Pancreas (tissue), 10 donors: ENCODE measurements around the gene IQGAP3. TPM values are rescaled to one million over a fixed set of nuclear protein-coding genes. Genes with fewer than 3 reads are reported as not detected.

Experiments
- ATAC-seq, 4 donors: fragments of 200-7000 bp; cut with Tn5 transposase; one replicate each; pipeline versions ENCODE4 v1.8.0 to v1.9.1; 2020; ENCODE audit warnings: mild to moderate bottlenecking in 4 of 4, moderate library complexity in 4 of 4
- DNase-seq, 6 donors: peaks; one replicate each; pipeline ENCODE4 v3.0.0-alpha.2; 2020
- FAIRE-seq: peaks from 2 replicates; lab custom pipeline; 2012; peaks lifted over from hg19 to GRCh38; lab: Jason Lieb, UNC
- H3K27ac ChIP-seq, 4 donors: fragments of 200-600 bp; sonication (generic); 1 replicate in 3 of 4; 2 replicates in 1 of 4; pipeline versions ENCODE4 v1.5.0 to v1.8.0; 2020
- H3K27me3 ChIP-seq, 4 donors: fragments of 200-600 bp; one replicate each; pipeline ENCODE4 v1.8.0; 2021
- H3K36me3 ChIP-seq, 3 donors: fragments of 200-600 bp; sonication (generic) in 1 of 3; one replicate each; pipeline versions ENCODE4 v1.5.0 to v1.8.0; 2020 to 2021
- H3K4me1 ChIP-seq, 3 donors: fragments of 200-600 bp; one replicate each; pipeline ENCODE4 v1.8.0; 2021
- H3K4me3 ChIP-seq, 4 donors: fragments of 200-600 bp; sonication (generic) in 2 of 4; one replicate each; pipeline versions ENCODE4 v1.5.0 to v1.8.0; 2020 to 2021
- H3K9me3 ChIP-seq, 4 donors: fragments of 200-600 bp; one replicate each; pipeline ENCODE4 v1.8.0; 2021
- CTCF ChIP-seq, 4 donors: fragments of 200-600 bp; sonication (generic) in 3 of 4; IDR thresholded peaks; one replicate each; pipeline versions ENCODE4 v1.5.0 to v1.8.0; 2021; ENCODE audit warnings: antibody characterized with exemption in 4 of 4
- WGBS, 2 donors: extraction: QIAGEN DNeasy Blood & Tissue Kit; methylation state at CpG; one replicate each; pipeline ENCODE4 v1.1.7; 2013; 5-methylcytosine and 5-hydroxymethylcytosine counted together
- intact Hi-C, 3 donors: fragments of 100-400 bp; cut with DNase I; formaldehyde crosslinking; loops; one replicate each; pipeline versions ENCODE4 v1.11.1 to v1.14.2; 2022
- polyA plus RNA-seq, 2 donors: library from polyadenylated mRNA; stranded (reverse); fragments of 200-250 nt; gene quantifications; one replicate each; pipeline ENCODE4 v1.2.3, GENCODE V29; 2013
- total RNA-seq, 6 donors: library from RNA; stranded (reverse); fragmentation: NEBNext Ultra II Directional in 4 of 6; extraction: Animal tissue kit (Norgen Biotek cat#: 25700) in 4 of 6; gene quantifications; one replicate each; pipeline versions ENCODE4 v1.2.1 to v1.2.4, GENCODE V29; 2021 to 2023
- donor health status: healthy with polysubstance abuse.
- donor health status: DM: no; HTN: no; CAD: no; lungs with moderate emphysema.
- donor health status: DM: no; HTN: no; CAD: no.
- donor health status: control.
- donor health status: control.
- donor health status: Bipolar disorder and iron deficiency.
- donor health status: DM: yes; HTN: yes; CAD: no.
- donor health status: DM: no; HTN: no; CAD: no.
- donor health status: DM: no; HTN: no; CAD: no.
- donor health status: DM: yes; HTN: yes; CAD: no.

The IQGAP3 gene
- total and polyA plus RNA-seq, 8 donors: 0.02 to 0.90 (median 0.23) TPM; not detected in 1

DNA sequence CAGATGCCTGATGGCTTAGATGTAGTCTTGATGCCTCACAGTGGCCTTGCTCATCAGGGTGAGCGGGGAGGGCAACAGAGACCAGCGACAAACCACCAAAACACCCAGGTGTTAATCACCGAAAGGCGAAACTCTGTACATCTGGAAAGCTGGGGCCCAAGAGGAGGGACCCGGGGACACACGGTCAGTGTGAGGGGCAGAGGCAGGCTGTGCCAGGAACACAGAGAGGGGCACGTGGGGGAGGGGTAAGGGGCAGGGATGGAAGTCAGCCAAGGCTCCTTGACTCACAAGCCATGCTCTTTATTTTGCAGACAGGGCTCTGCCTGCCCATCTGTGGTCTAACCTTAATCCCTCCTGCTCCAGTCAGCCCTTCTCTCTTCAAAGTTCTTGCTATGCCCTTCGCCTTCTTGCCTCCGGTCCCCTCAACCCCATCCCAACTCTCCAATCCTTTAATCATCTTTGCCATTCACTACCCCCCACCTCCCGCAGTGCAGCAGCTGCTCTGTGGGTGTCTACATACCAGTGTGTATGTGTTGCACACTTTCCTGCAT, 76.1 kb downstream of the IQGAP3 start:
- H3K4me1 ChIP-seq: peaks cover 59 to 70% (median 64%) of the 10 kb centered on the region in 3 donors
- DNase-seq (peak in 2 of 6 donors; percentile 52 to 53), FAIRE-seq (no peak), ATAC-seq (no peak)
- TF ChIP-seq CTCF (IDR thresholded peaks at IDR 0.05): no peak
- no peaks in the 10 kb centered on the region for H3K9me3 ChIP-seq
- WGBS, 2 donors: 37 to 38% methylated on average over 10 of the region's 10 CpGs
- H3K27ac ChIP-seq: peak overlapping the region in 3 of 4 donors; percentile 10 to 100 (median 51)
- no peaks in the 10 kb centered on the region for H3K36me3 ChIP-seq
- H3K4me3 ChIP-seq: peak overlapping the region in 1 of 4 donors; percentile 4
- intact Hi-C loops: loop anchor here in 2 of 3 donors (5.0 kb wide), 1 partner anchor 34 kb away; no protein-coding TSS in a partner anchor
- H3K27me3 ChIP-seq: no peaks in the 10 kb centered on the region

- peaks cover 66 to 78% (median 71%) of the 10 kb centered on the region in 3 donors for H3K4me1 ChIP-seq
- FAIRE-seq: no peak
- H3K36me3 ChIP-seq: no peaks in the 10 kb centered on the region
- DNase-seq: peak in 1 of 6 donors; percentile 64
- WGBS, 2 donors: 55 to 59% methylated on average over 9 of the region's 9 CpGs
- H3K4me3 ChIP-seq: peak overlapping the region in 1 of 4 donors; percentile 3
- peak in 1 of 4 donors; percentile 10 for ATAC-seq
- no peaks in the 10 kb centered on the region for H3K9me3 ChIP-seq
- H3K27me3 ChIP-seq: no peaks in the 10 kb centered on the region
- TF ChIP-seq CTCF (IDR thresholded peaks at IDR 0.05): no peak
- H3K27ac ChIP-seq: peak overlapping the region in 1 of 4 donors; percentile 51
- intact Hi-C loops: loop anchor here in 2 of 3 donors (5.0 kb wide), 1 partner anchor 33 kb away; no protein-coding TSS in a partner anchor
Measured at GRCh38 chr1:156495401-156496140, 76.8 kb downstream of the IQGAP3 start.

GRCh38 chr1:156494309-156494895, 78.0 kb downstream of the IQGAP3 start:
- peaks cover 77 to 89% (median 83%) of the 10 kb centered on the region in 3 donors for H3K4me1 ChIP-seq
- H3K4me3 ChIP-seq: no peak overlapping the region
- DNase-seq (no peak), ATAC-seq (no peak), FAIRE-seq (no peak)
- intact Hi-C loops: no loop called here
- H3K9me3 ChIP-seq: no peaks in the 10 kb centered on the region
- H3K27me3 ChIP-seq: no peaks in the 10 kb centered on the region
- no peak for TF ChIP-seq CTCF (IDR thresholded peaks at IDR 0.05)
- no peaks in the 10 kb centered on the region for H3K36me3 ChIP-seq
- H3K27ac ChIP-seq: no peak overlapping the region
- 38 to 47% methylated on average over 7 of the region's 7 CpGs for WGBS, 2 donors

DNA sequence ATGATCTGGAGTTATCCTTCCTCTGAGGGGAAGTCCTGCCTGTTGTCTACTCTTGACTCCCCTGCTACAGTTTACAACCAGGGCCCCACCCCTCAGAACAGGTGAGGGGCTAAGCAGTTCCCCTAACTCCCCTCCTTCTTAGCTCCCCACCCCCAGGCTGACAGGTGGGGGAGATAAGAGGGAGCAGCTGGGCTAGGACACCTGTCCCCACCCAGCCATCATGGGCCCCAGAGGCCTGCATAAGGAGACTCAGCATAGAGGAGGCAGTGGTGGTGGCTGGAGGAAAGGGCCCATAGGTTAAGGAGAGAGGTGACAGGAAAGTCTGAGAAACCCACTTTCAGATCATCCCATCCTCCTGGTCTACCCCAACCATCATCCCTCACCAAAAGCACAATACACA, 78.6 kb downstream of the IQGAP3 start:
- FAIRE-seq (no peak), DNase-seq (no peak), ATAC-seq (no peak)
- no peaks in the 10 kb centered on the region for H3K36me3 ChIP-seq
- H3K27ac ChIP-seq: no peak overlapping the region
- H3K4me3 ChIP-seq: no peak overlapping the region
- intact Hi-C loops: no loop called here
- no peak for TF ChIP-seq CTCF (IDR thresholded peaks at IDR 0.05)
- no peaks in the 10 kb centered on the region for H3K9me3 ChIP-seq
- H3K27me3 ChIP-seq: no peaks in the 10 kb centered on the region
- peaks cover 83 to 96% (median 89%) of the 10 kb centered on the region in 3 donors for H3K4me1 ChIP-seq
